IMR-90 (cell line): ENCODE data around the gene PKD1L1. TPM values are rescaled to one million over a fixed set of nuclear protein-coding genes. Genes with fewer than 3 reads are reported as not detected.

Experiments
- ATAC-seq: fragments of 200-7000 bp; cut with Tn5 transposase; 2 replicates; pipeline ENCODE4 v1.9.1; 2020; ENCODE audit warnings: low read depth, mild to moderate bottlenecking, moderate library complexity
- BruUV-seq: library from RNA; stranded (reverse); fragments of 400-500 nt; replicated peaks from 2 replicates; lab custom pipeline; 2021; lab: Mats Ljungman, UMichigan
- CTCF ChIA-PET: fragments of 300-600 bp; formaldehyde crosslinking; extraction: SDS; loops from one replicate; lab custom pipeline; 2021; ENCODE audit warnings: antibody characterized with exemption; lab: Yijun Ruan, JAX
- POLR2A ChIA-PET: fragments of 300-600 bp; sonication (Branson Sonifier 250); formaldehyde crosslinking; loops from one replicate; lab custom pipeline; 2022; ENCODE audit warnings: antibody characterized with exemption; ENCODE audit not compliant: unreplicated experiment; lab: Charles Lee
- DNase-seq: peaks from one replicate; pipeline ENCODE4 v3.0.0; 2013
- H2AFZ ChIP-seq: replicated peaks from 2 replicates; pipeline ENCODE3; 2013; ENCODE audit warnings: low read length, mild to moderate bottlenecking; ENCODE audit not compliant: poor library complexity
- H2AK5ac ChIP-seq: 2 replicates; pipeline ENCODE4 v1.6.1; 2013; ENCODE audit warnings: low read depth, low read length, inconsistent platforms
- H2AK9ac ChIP-seq: replicated peaks from 2 replicates; pipeline ENCODE3; 2013; ENCODE audit warnings: mild to moderate bottlenecking, low read depth, low read length, moderate library complexity; ENCODE audit not compliant: poor library complexity
- H2BK120ac ChIP-seq: 2 replicates; pipeline ENCODE4 v1.6.1; 2013; ENCODE audit warnings: low read depth, low read length, inconsistent platforms
- H2BK15ac ChIP-seq: 3 replicates; pipeline ENCODE4 v1.6.1; 2013; ENCODE audit warnings: low read depth, low read length, inconsistent platforms
- H2BK20ac ChIP-seq: 2 replicates; pipeline ENCODE4 v1.6.1; 2013; ENCODE audit warnings: low read depth, mild to moderate bottlenecking, inconsistent platforms, low read length, moderate library complexity
- H2BK5ac ChIP-seq: 2 replicates; pipeline ENCODE4 v1.6.1; 2013; ENCODE audit warnings: mild to moderate bottlenecking, low read depth, low read length, inconsistent platforms; ENCODE audit not compliant: poor library complexity, severe bottlenecking
- H3K14ac ChIP-seq: replicated peaks from 2 replicates; pipeline ENCODE4 v1.6.1; 2013; ENCODE audit warnings: low read depth, low read length, inconsistent platforms
- H3K18ac ChIP-seq: 2 replicates; pipeline ENCODE4 v1.6.1; 2013; ENCODE audit warnings: low read depth, low read length, control low read depth
- H3K23ac ChIP-seq: 2 replicates; pipeline ENCODE4 v1.6.1; 2013; ENCODE audit warnings: low read depth, low read length, inconsistent platforms
- H3K27ac ChIP-seq: 2 replicates; pipeline ENCODE4 v1.5.1; 2013; ENCODE audit warnings: mild to moderate bottlenecking, control low read depth, low read length; ENCODE audit not compliant: insufficient read depth
- H3K27me3 ChIP-seq: 2 replicates; pipeline ENCODE4 v1.6.1; 2013; ENCODE audit warnings: low read length; ENCODE audit not compliant: control insufficient read depth, insufficient read depth
- H3K36me3 ChIP-seq: 2 replicates; pipeline ENCODE4 v1.6.1; 2013; ENCODE audit warnings: low read length, mixed read lengths; ENCODE audit not compliant: control insufficient read depth, insufficient read depth
- H3K4ac ChIP-seq: 2 replicates; pipeline ENCODE4 v1.6.1; 2013; ENCODE audit warnings: low read depth, low read length, inconsistent platforms
- H3K4me1 ChIP-seq: 2 replicates; pipeline ENCODE4 v1.6.1; 2013; ENCODE audit warnings: low read length, mixed read lengths; ENCODE audit not compliant: control insufficient read depth, insufficient read depth
- H3K4me2 ChIP-seq: 2 replicates; pipeline ENCODE4 v1.6.1; 2013; ENCODE audit warnings: low read depth, mild to moderate bottlenecking, control low read depth, low read length, moderate library complexity
- H3K4me3 ChIP-seq: 2 replicates; pipeline ENCODE4 v1.5.1; 2013; ENCODE audit warnings: low read depth, mild to moderate bottlenecking, control low read depth, low read length, moderate library complexity; ENCODE audit not compliant: insufficient read depth
- H3K56ac ChIP-seq: 2 replicates; pipeline ENCODE4 v1.6.1; 2013; ENCODE audit warnings: low read length, inconsistent platforms; ENCODE audit not compliant: insufficient read depth; ENCODE audit errors: extremely low read depth
- H3K79me1 ChIP-seq, 2 experiments: 2 replicates each; pipeline ENCODE4 v1.6.1; 2013; ENCODE audit warnings: low read length in 2 of 2, inconsistent platforms in 1 of 2, low read depth in 1 of 2
- H3K9ac ChIP-seq: 2 replicates; pipeline ENCODE4 v1.6.1; 2013; ENCODE audit warnings: low read depth, low read length, control low read depth
- H3K9me1 ChIP-seq: 2 replicates; pipeline ENCODE4 v1.6.1; 2013; ENCODE audit warnings: low read length, inconsistent platforms; ENCODE audit not compliant: insufficient read depth
- H3K9me3 ChIP-seq: 2 replicates; pipeline ENCODE4 v1.6.1; 2013; ENCODE audit warnings: low read length; ENCODE audit not compliant: control insufficient read depth, insufficient read depth
- H4K20me1 ChIP-seq: 2 replicates; pipeline ENCODE4 v1.6.1; 2013; ENCODE audit warnings: low read length, inconsistent platforms; ENCODE audit not compliant: insufficient read depth
- H4K5ac ChIP-seq: 2 replicates; pipeline ENCODE4 v1.6.1; 2013; ENCODE audit warnings: mild to moderate bottlenecking, low read depth, low read length, control low read depth
- H4K8ac ChIP-seq, 2 experiments: 2 replicates each; pipeline ENCODE4 v1.6.1; 2013; ENCODE audit warnings: low read depth in 2 of 2, low read length in 2 of 2, control low read depth in 1 of 2, inconsistent platforms in 1 of 2
- H4K91ac ChIP-seq: 2 replicates; pipeline ENCODE4 v1.6.1; 2013; ENCODE audit warnings: low read depth, low read length, inconsistent platforms; ENCODE audit not compliant: insufficient read depth
- CHD1 ChIP-seq: IDR thresholded peaks from 2 replicates; pipeline ENCODE4 v1.6.1; 2012; ENCODE audit warnings: low read depth, low read length, improper control_type of control experiment
- CTCF ChIP-seq: conservative IDR thresholded peaks from 2 replicates; pipeline ENCODE4 v1.5.1; 2012; ENCODE audit warnings: mild to moderate bottlenecking, low read depth, low read length, improper control_type of control experiment
- MAFK ChIP-seq: IDR thresholded peaks from 2 replicates; pipeline ENCODE4 v1.6.1; 2012; ENCODE audit warnings: low read depth, low read length, improper control_type of control experiment
- NFE2L2 ChIP-seq: fragments of 150-350 bp; IDR thresholded peaks from 2 replicates; pipeline ENCODE4 v1.6.1; 2016; ENCODE audit warnings: low read depth, mild to moderate bottlenecking, low read length
- RCOR1 ChIP-seq: IDR thresholded peaks from 2 replicates; pipeline ENCODE4 v1.6.1; 2012; ENCODE audit warnings: mild to moderate bottlenecking, low read length, improper control_type of control experiment; ENCODE audit not compliant: insufficient replicate concordance
- WGBS, 2 experiments: methylation state at CpG; one replicate each; pipeline versions ENCODE4 v1.1.5 to v1.1.7; 2013; ENCODE audit warnings: missing lambda C conversion rate in 2 of 2; ENCODE audit not compliant: insufficient read length in 1 of 2; ENCODE audit errors: extremely low coverage in 2 of 2; 5-methylcytosine and 5-hydroxymethylcytosine counted together
- dilution Hi-C: fragments of 300-500 bp; cut with HindIII; formaldehyde crosslinking; loops from one replicate; pipeline ENCODE4 v1.14.3; 2018; ENCODE audit warnings: low sequenced_read_pairs; ENCODE audit not compliant: unreplicated experiment
- in situ Hi-C: fragments of 300-500 bp; cut with MboI; formaldehyde crosslinking; loops from 3 replicates; pipeline ENCODE4 v1.14.3; 2019; ENCODE audit warnings: low sequenced_read_pairs, inconsistent platforms, mixed read lengths
- intact Hi-C: fragments of 100-400 bp; cut with micrococcal nuclease; formaldehyde crosslinking; loops from 2 replicates; pipeline ENCODE4 v1.10.0; 2022
- polyA plus RNA-seq, 3 experiments: library from polyadenylated mRNA; depleted of rRNA; stranded (reverse); fragments of >200 nt; gene quantifications; 2 replicates each; pipeline ENCODE4 v1.2.3, GENCODE V29; 2012; ENCODE audit warnings: low replicate concordance in 1 of 3
- total RNA-seq: library from RNA; depleted of rRNA; stranded (reverse); fragments of >200 nt; gene quantifications from 2 replicates; pipeline ENCODE4 v1.2.3, GENCODE V29; 2012
- TF ChIP-seq, protein P1 (sequence below): fragments of 150-350 bp; IDR thresholded peaks from 2 replicates; pipeline ENCODE4 v1.6.1; 2017; ENCODE audit warnings: mild to moderate bottlenecking, antibody characterized with exemption, low read length, low read depth
- TF ChIP-seq, protein P2 (sequence below): fragments of 150-350 bp; IDR thresholded peaks from 2 replicates; pipeline ENCODE4 v1.6.1; 2016; ENCODE audit warnings: low read depth, mild to moderate bottlenecking, low read length, moderate library complexity, borderline replicate concordance

The PKD1L1 gene
- total and polyA plus RNA-seq, 2 of the 4 experiments (the other 2 are of a cell fraction): under 0.01 to 0.15 TPM

DNA sequence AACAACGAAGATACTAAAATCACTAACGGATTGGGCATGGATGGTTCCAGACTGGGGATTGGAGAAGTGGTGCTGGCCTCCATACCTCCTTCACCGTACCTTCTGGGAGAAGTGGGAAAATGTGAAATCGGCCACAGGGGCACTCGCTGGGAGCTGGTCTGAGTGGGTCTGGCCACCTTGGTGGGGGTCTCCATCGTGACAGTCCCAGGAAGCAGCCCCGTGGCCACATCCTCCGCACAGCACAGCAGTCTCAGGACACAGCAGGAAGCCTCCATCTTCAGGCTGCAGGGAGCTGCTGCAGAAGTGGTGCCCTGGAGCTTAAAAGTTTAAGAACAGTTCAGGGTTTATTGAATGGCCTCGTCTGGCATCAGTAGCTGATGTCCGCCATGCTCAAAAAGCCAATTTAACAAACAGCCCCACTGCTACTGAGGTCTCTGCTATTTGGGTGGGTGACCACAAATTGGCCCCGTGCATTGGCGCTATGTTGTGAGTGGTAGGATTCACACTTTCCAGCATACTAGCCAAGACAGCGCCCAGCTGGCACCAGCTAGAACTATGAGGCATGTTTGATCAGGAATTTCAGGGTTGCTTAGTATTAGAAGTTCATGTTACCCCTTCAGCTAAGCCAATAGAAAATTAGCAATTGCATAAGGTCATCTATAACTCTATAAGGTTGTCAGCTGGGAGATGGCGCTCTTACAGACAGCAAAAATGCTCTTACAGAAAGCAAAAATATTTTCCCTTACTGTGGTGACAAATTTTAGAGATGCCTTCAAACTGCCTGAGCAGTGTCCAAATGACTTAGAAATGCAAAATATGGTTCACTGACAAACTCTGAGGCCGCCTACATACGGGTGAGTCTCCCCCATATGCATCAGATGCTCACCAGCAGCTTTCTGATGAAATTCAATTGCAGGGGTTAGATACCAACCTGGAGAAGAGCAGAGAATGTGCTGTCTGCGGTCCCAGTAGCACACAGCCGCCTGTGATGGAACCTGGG, 17.0 kb downstream of the PKD1L1 start:
- no TSS peak for BruUV-seq
- DNase-seq: no peak
- H3K56ac ChIP-seq: no peak overlapping the region
- ATAC-seq: peak; percentile 55
- peaks cover 6% of the 10 kb centered on the region; the same call in 1 of the 2 replicates for H3K27me3 ChIP-seq
- dilution Hi-C loops: no loop called here
- H3K4me1 ChIP-seq: peaks cover 2% of the 10 kb centered on the region; the same call in 1 of the 2 replicates
- ChIA-PET CTCF (interaction anchor here (1.3 kb wide), 1 partner anchor 14 kb away, joined by 5 read pairs; no protein-coding TSS in a partner anchor), POLR2A (interaction anchor here (0.6 kb wide), 1 partner anchor 10 kb away, joined by 4 read pairs; no protein-coding TSS in a partner anchor)
- H2AK5ac ChIP-seq: no peak overlapping the region
- H3K79me1 ChIP-seq: no peaks in the 10 kb centered on the region
- H3K14ac ChIP-seq: no peak overlapping the region
- intact Hi-C loops: no loop called here
- TF ChIP-seq RCOR1 (no peak), CHD1 (no peak), CTCF (no peak), MAFK (no peak), NFE2L2 (no peak)
- TF ChIP-seq, protein P1, sequence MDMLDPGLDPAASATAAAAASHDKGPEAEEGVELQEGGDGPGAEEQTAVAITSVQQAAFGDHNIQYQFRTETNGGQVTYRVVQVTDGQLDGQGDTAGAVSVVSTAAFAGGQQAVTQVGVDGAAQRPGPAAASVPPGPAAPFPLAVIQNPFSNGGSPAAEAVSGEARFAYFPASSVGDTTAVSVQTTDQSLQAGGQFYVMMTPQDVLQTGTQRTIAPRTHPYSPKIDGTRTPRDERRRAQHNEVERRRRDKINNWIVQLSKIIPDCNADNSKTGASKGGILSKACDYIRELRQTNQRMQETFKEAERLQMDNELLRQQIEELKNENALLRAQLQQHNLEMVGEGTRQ: no peak
- TF ChIP-seq, protein P2, sequence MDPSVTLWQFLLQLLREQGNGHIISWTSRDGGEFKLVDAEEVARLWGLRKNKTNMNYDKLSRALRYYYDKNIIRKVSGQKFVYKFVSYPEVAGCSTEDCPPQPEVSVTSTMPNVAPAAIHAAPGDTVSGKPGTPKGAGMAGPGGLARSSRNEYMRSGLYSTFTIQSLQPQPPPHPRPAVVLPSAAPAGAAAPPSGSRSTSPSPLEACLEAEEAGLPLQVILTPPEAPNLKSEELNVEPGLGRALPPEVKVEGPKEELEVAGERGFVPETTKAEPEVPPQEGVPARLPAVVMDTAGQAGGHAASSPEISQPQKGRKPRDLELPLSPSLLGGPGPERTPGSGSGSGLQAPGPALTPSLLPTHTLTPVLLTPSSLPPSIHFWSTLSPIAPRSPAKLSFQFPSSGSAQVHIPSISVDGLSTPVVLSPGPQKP: no peak
- H2BK15ac ChIP-seq: no peak overlapping the region
- no peak overlapping the region for H2AK9ac ChIP-seq
- no peak overlapping the region for H2AFZ ChIP-seq
- no peak overlapping the region for H3K18ac ChIP-seq
- H4K20me1 ChIP-seq: no peaks in the 10 kb centered on the region
- H2BK120ac ChIP-seq: no peak overlapping the region
- no peak overlapping the region for H3K4ac ChIP-seq
- no peak overlapping the region for H3K4me2 ChIP-seq
- no peak overlapping the region for H3K9ac ChIP-seq
- no peak overlapping the region for H4K8ac ChIP-seq
- H2BK20ac ChIP-seq: no peak overlapping the region
- in situ Hi-C loops: no loop called here
- no peak overlapping the region for H3K27ac ChIP-seq
- H3K9me3 ChIP-seq: no peaks in the 10 kb centered on the region
- H4K91ac ChIP-seq: no peak overlapping the region
- H3K36me3 ChIP-seq: no peaks in the 10 kb centered on the region
- H3K9me1 ChIP-seq: peaks cover 3% of the 10 kb centered on the region; the same call in 1 of the 2 replicates
- no peak overlapping the region for H2BK5ac ChIP-seq
- no peak overlapping the region for H3K4me3 ChIP-seq
- no peak overlapping the region for H3K23ac ChIP-seq
- no peak overlapping the region for H4K5ac ChIP-seq
- 77% methylated on average over 3 of the region's 18 CpGs; no CpG with 5 or more reads in 1 of the 2 experiments for WGBS, 2 experiments
